SK-N-SH treated with all-trans-retinoic acid at 6 μM for 48 hours (cell line): ENCODE results near the gene DLG2.
A peak's percentile ranks its signal among the peaks of the same experiment; 100 is the strongest.

Experiments
- ATAC-seq: fragments of 200-7000 bp; cut with Tn5 transposase; 3 replicates; pipeline ENCODE4 v1.9.1; 2020; ENCODE audit warnings: mild to moderate bottlenecking, moderate library complexity
- ARNTL ChIP-seq: fragments of 450-650 bp; formaldehyde crosslinking; IDR thresholded peaks from 2 replicates; pipeline ENCODE4 v1.5.0; 2020; ENCODE audit warnings: low read depth, mild to moderate bottlenecking, moderate library complexity, borderline replicate concordance
- BACH2 ChIP-seq: fragments of 250-450 bp; sonication (Bioruptor Pico); IDR thresholded peaks from 2 replicates; pipeline ENCODE4 v1.9.0; 2021; ENCODE audit warnings: mild to moderate bottlenecking, borderline replicate concordance
- CSDC2 ChIP-seq: fragments of 250-450 bp; sonication (Bioruptor Pico); IDR thresholded peaks from 2 replicates; pipeline ENCODE4 v1.5.0; 2020; ENCODE audit warnings: mild to moderate bottlenecking, moderate library complexity
- GLIS3 ChIP-seq: fragments of 250-450 bp; sonication (Bioruptor Pico); IDR thresholded peaks from 2 replicates; pipeline ENCODE4 v1.5.0; 2020; ENCODE audit warnings: mild to moderate bottlenecking, moderate library complexity
- ISL1 ChIP-seq: fragments of 250-450 bp; sonication (Bioruptor Pico); IDR thresholded peaks from 2 replicates; pipeline ENCODE4 v2.1.2; 2022; ENCODE audit warnings: mild to moderate bottlenecking, moderate library complexity
- OSR1 ChIP-seq: fragments of 250-450 bp; sonication (Bioruptor Pico); IDR thresholded peaks from 2 replicates; pipeline ENCODE4 v1.8.0; 2022; ENCODE audit warnings: moderate library complexity, mild to moderate bottlenecking, inconsistent platforms
- PPARA ChIP-seq: fragments of 250-450 bp; sonication (Bioruptor Pico); IDR thresholded peaks from 2 replicates; pipeline ENCODE4 v1.5.0; 2020; ENCODE audit warnings: mild to moderate bottlenecking, borderline replicate concordance
- RARB ChIP-seq: fragments of 250-450 bp; sonication (Bioruptor Pico); IDR thresholded peaks from 2 replicates; pipeline ENCODE4 v1.8.0; 2021; ENCODE audit warnings: mild to moderate bottlenecking, moderate library complexity
- SNAI2 ChIP-seq: fragments of 250-450 bp; sonication (Bioruptor Pico); IDR thresholded peaks from 2 replicates; pipeline ENCODE4 v1.5.0; 2020; ENCODE audit warnings: mild to moderate bottlenecking, moderate library complexity
- TCF4 ChIP-seq: fragments of 250-450 bp; sonication (Bioruptor Pico); IDR thresholded peaks from 2 replicates; pipeline ENCODE4 v1.8.0; 2021; ENCODE audit warnings: mild to moderate bottlenecking, moderate library complexity, borderline replicate concordance
- TOX ChIP-seq: fragments of 250-450 bp; sonication (Bioruptor Pico); IDR thresholded peaks from 2 replicates; pipeline ENCODE4 v1.8.0; 2021; ENCODE audit warnings: mild to moderate bottlenecking, moderate library complexity, borderline replicate concordance
- TSHZ2 ChIP-seq: fragments of 250-450 bp; sonication (Bioruptor Pico); IDR thresholded peaks from 2 replicates; pipeline ENCODE4 v1.5.0; 2020; ENCODE audit warnings: mild to moderate bottlenecking, moderate library complexity
- ZC3H10 ChIP-seq: fragments of 250-450 bp; sonication (Bioruptor Pico); IDR thresholded peaks from 2 replicates; pipeline ENCODE4 v1.5.1; 2021; ENCODE audit warnings: mild to moderate bottlenecking, moderate library complexity
- ZFP3 ChIP-seq: fragments of 250-450 bp; sonication (Bioruptor Pico); IDR thresholded peaks from 2 replicates; pipeline ENCODE4 v1.5.0; 2020; ENCODE audit warnings: mild to moderate bottlenecking, moderate library complexity
- ZFP30 ChIP-seq: fragments of 450-650 bp; formaldehyde crosslinking; IDR thresholded peaks from 2 replicates; pipeline ENCODE4 v1.5.0; 2022; ENCODE audit warnings: mild to moderate bottlenecking, moderate library complexity
- ZNF565 ChIP-seq: fragments of 450-650 bp; formaldehyde crosslinking; conservative IDR thresholded peaks from 2 replicates; pipeline ENCODE4 v1.5.0; 2020; ENCODE audit warnings: low read depth, mild to moderate bottlenecking, moderate library complexity
- ZNF70 ChIP-seq: fragments of 450-650 bp; formaldehyde crosslinking; IDR thresholded peaks from 2 replicates; pipeline ENCODE4 v1.5.0; 2020; ENCODE audit warnings: mild to moderate bottlenecking, moderate library complexity
- ZNF8 ChIP-seq: fragments of 450-650 bp; formaldehyde crosslinking; IDR thresholded peaks from 2 replicates; pipeline ENCODE4 v1.5.0; 2020; ENCODE audit warnings: mild to moderate bottlenecking, moderate library complexity
- TF ChIP-seq, protein P1 (sequence below): fragments of 250-450 bp; sonication (Bioruptor Pico); IDR thresholded peaks from 2 replicates; pipeline ENCODE4 v1.5.1; 2020; ENCODE audit warnings: low read depth, mild to moderate bottlenecking, moderate library complexity
- TF ChIP-seq, protein P2 (sequence below): fragments of 250-450 bp; sonication (Bioruptor Pico); IDR thresholded peaks from 2 replicates; pipeline ENCODE4 v1.5.1; 2021; ENCODE audit warnings: mild to moderate bottlenecking, moderate library complexity
- TF ChIP-seq, protein P3 (sequence below): fragments of 250-450 bp; sonication (Bioruptor Pico); IDR thresholded peaks from 2 replicates; pipeline ENCODE4 v1.8.0; 2021; ENCODE audit warnings: low read depth, mild to moderate bottlenecking, moderate library complexity, borderline replicate concordance

The DLG2 gene

GRCh38 chr11:83922953-83923352 is 1704.2 kb downstream of the DLG2 start:
- peak; percentile 41 for ATAC-seq
- no peak for TF ChIP-seq PPARA
- TF ChIP-seq BACH2 (CRISPR knock-in tag) = no peak
- TF ChIP-seq ARNTL (CRISPR knock-in tag) = no peak
- TF ChIP-seq, protein P1, sequence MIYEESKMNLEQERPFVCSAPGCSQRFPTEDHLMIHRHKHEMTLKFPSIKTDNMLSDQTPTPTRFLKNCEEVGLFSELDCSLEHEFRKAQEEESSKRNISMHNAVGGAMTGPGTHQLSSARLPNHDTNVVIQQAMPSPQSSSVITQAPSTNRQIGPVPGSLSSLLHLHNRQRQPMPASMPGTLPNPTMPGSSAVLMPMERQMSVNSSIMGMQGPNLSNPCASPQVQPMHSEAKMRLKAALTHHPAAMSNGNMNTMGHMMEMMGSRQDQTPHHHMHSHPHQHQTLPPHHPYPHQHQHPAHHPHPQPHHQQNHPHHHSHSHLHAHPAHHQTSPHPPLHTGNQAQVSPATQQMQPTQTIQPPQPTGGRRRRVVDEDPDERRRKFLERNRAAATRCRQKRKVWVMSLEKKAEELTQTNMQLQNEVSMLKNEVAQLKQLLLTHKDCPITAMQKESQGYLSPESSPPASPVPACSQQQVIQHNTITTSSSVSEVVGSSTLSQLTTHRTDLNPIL (CRISPR knock-in tag) = no peak
- TF ChIP-seq, protein P2, sequence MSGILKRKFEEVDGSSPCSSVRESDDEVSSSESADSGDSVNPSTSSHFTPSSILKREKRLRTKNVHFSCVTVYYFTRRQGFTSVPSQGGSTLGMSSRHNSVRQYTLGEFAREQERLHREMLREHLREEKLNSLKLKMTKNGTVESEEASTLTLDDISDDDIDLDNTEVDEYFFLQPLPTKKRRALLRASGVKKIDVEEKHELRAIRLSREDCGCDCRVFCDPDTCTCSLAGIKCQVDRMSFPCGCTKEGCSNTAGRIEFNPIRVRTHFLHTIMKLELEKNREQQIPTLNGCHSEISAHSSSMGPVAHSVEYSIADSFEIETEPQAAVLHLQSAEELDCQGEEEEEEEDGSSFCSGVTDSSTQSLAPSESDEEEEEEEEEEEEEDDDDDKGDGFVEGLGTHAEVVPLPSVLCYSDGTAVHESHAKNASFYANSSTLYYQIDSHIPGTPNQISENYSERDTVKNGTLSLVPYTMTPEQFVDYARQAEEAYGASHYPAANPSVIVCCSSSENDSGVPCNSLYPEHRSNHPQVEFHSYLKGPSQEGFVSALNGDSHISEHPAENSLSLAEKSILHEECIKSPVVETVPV (CRISPR knock-in tag) = no peak
- TF ChIP-seq ZNF565 = no peak
- no peak for TF ChIP-seq ZNF8 (CRISPR knock-in tag)
- no peak for TF ChIP-seq OSR1
- TF ChIP-seq GLIS3 = no peak
- TF ChIP-seq, protein P3, sequence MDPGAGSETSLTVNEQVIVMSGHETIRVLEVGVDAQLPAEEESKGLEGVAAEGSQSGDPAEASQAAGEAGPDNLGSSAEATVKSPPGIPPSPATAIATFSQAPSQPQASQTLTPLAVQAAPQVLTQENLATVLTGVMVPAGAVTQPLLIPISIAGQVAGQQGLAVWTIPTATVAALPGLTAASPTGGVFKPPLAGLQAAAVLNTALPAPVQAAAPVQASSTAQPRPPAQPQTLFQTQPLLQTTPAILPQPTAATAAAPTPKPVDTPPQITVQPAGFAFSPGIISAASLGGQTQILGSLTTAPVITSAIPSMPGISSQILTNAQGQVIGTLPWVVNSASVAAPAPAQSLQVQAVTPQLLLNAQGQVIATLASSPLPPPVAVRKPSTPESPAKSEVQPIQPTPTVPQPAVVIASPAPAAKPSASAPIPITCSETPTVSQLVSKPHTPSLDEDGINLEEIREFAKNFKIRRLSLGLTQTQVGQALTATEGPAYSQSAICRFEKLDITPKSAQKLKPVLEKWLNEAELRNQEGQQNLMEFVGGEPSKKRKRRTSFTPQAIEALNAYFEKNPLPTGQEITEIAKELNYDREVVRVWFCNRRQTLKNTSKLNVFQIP (CRISPR knock-in tag) = no peak
- TF ChIP-seq ZC3H10 = no peak
- no peak for TF ChIP-seq ISL1 (CRISPR knock-in tag)
- no peak for TF ChIP-seq TSHZ2 (CRISPR knock-in tag)
- no peak for TF ChIP-seq CSDC2 (CRISPR knock-in tag)
- no peak for TF ChIP-seq TCF4
- no peak for TF ChIP-seq TOX (CRISPR knock-in tag)
- TF ChIP-seq, all 23 proteins: peak for 0

GRCh38 chr11:83922318-83922717 is 1704.8 kb downstream of the DLG2 start:
- ATAC-seq = peak; percentile 79
- TF ChIP-seq ISL1 (CRISPR knock-in tag) (peak; percentile 59), TOX (CRISPR knock-in tag) (0 out of 2 replicates have a peak, but pooled peaks have one; percentile 37), CSDC2 (CRISPR knock-in tag) (0 out of 2 replicates have a peak, but pooled peaks have one; percentile 16), TCF4 (no peak), ARNTL (CRISPR knock-in tag) (no peak)

- no peak for ATAC-seq
- no peak for TF ChIP-seq ZFP30 (CRISPR knock-in tag)
- no peak for TF ChIP-seq TSHZ2 (CRISPR knock-in tag)
- no peak for TF ChIP-seq CSDC2 (CRISPR knock-in tag)
- TF ChIP-seq ARNTL (CRISPR knock-in tag) = no peak
- TF ChIP-seq, protein P3 (CRISPR knock-in tag) = no peak
- no peak for TF ChIP-seq ZNF70
- no peak for TF ChIP-seq RARB (CRISPR knock-in tag)
- TF ChIP-seq ZC3H10 = no peak
- 0 out of 2 replicates have a peak, but pooled peaks have one; percentile 17 for TF ChIP-seq SNAI2 (CRISPR knock-in tag)
- TF ChIP-seq ZFP3 (CRISPR knock-in tag) = 0 out of 2 replicates have a peak, but pooled peaks have one; percentile 38
- TF ChIP-seq ISL1 (CRISPR knock-in tag) = peak; percentile 79
- TF ChIP-seq, protein P1 (CRISPR knock-in tag) = peak; percentile 60; the same call in 1 of the 2 replicates
- TF ChIP-seq BACH2 (CRISPR knock-in tag) = no peak
Observed at GRCh38 chr11:83921447-83922192, 1705.5 kb downstream of the DLG2 start.
